KMS-11 (cell line): ENCODE measurements around the gene GLT1D1.

Experiments
- H2AFZ ChIP-seq: fragments of 200-600 bp; sonication (generic); 2 replicates; pipeline ENCODE4 v1.6.1; 2016; ENCODE audit warnings: antibody characterized with exemption, mixed run types, low read depth
- H3K27ac ChIP-seq: fragments of 200-600 bp; sonication (generic); 2 replicates; pipeline ENCODE4 v1.6.1; 2016; ENCODE audit warnings: mild to moderate bottlenecking, mixed run types
- H3K27me3 ChIP-seq: fragments of 200-600 bp; sonication (generic); 2 replicates; pipeline ENCODE4 v1.6.1; 2017; ENCODE audit warnings: mild to moderate bottlenecking, low read depth, mixed run types, moderate library complexity; ENCODE audit not compliant: insufficient read depth
- H3K36me3 ChIP-seq: fragments of 200-600 bp; sonication (generic); 2 replicates; pipeline ENCODE4 v1.6.1; 2017; ENCODE audit warnings: mild to moderate bottlenecking, mixed run types; ENCODE audit not compliant: insufficient read depth
- H3K4me1 ChIP-seq: fragments of 200-600 bp; sonication (generic); 2 replicates; pipeline ENCODE4 v1.6.1; 2016; ENCODE audit warnings: mild to moderate bottlenecking, low read depth, mixed run types; ENCODE audit not compliant: poor library complexity, severe bottlenecking
- H3K4me2 ChIP-seq: fragments of 200-600 bp; sonication (generic); 2 replicates; pipeline ENCODE4 v1.7.0; 2016; ENCODE audit warnings: mild to moderate bottlenecking, mixed run types
- H3K4me3 ChIP-seq: fragments of 200-600 bp; sonication (generic); IDR thresholded peaks from 2 replicates; pipeline ENCODE4 v1.6.1; 2017; ENCODE audit warnings: low read depth, low read length, mixed read lengths; ENCODE audit not compliant: insufficient read depth
- H3K79me2 ChIP-seq: fragments of 200-600 bp; sonication (generic); 2 replicates; pipeline ENCODE4 v1.6.1; 2016; ENCODE audit warnings: low read depth, mixed run types; ENCODE audit not compliant: insufficient read depth
- H3K9ac ChIP-seq: fragments of 200-600 bp; sonication (generic); 2 replicates; pipeline ENCODE4 v1.6.1; 2016; ENCODE audit warnings: mild to moderate bottlenecking, mixed run types
- H4K20me1 ChIP-seq: fragments of 200-600 bp; sonication (generic); 2 replicates; pipeline ENCODE4 v1.6.1; 2016; ENCODE audit warnings: mild to moderate bottlenecking, mixed run types; ENCODE audit not compliant: insufficient read depth
- TF ChIP-seq, protein P1 (sequence below): fragments of 200-600 bp; sonication (generic); conservative IDR thresholded peaks from 2 replicates; pipeline ENCODE4 v1.6.1; 2017; ENCODE audit warnings: low read depth, mild to moderate bottlenecking, antibody characterized with exemption, low read length, moderate library complexity, mixed read lengths

The GLT1D1 gene

DNA sequence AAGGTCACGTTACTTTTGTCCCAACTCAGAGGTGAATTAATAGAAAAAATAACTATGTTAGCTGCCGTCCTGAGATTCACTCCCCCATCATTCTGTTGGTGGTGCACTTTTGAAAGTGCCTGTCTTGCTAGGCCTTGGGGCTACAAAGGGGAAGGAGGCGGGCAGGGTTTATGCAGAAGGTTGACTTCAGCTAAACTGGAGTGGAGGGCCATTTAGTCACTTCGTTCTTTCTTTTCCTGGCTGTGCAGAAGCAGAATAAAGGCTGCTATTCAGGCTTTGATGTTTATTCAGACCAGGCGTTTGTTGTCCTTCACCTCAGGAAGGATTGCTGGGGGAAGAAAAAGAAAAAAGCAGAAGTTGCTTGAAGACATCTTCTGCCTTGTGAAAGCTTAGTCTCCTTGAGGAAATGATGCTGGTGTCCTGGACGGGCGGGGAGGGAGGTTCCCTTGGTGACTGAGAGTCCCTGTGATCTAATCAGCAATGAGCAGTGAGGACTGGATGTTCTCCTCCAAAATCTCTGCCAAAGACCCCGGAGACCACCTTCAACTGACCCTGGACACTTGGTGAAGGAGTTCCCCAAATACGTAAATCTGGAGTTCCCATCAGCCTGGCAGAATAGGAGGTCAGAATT lies 4.0 kb downstream of the GLT1D1 start:
- Histone ChIP-seq H3K27me3 (no peaks in the 10 kb centered on the region), H3K27ac (no peak overlapping the region), H4K20me1 (no peaks in the 10 kb centered on the region), H3K9ac (no peak overlapping the region), H3K79me2 (no peaks in the 10 kb centered on the region), H3K4me1 (no peaks in the 10 kb centered on the region), H3K4me2 (no peak overlapping the region), H3K36me3 (no peaks in the 10 kb centered on the region), H3K4me3 (no peak overlapping the region), H2AFZ (no peak overlapping the region)
- TF ChIP-seq, protein P1, sequence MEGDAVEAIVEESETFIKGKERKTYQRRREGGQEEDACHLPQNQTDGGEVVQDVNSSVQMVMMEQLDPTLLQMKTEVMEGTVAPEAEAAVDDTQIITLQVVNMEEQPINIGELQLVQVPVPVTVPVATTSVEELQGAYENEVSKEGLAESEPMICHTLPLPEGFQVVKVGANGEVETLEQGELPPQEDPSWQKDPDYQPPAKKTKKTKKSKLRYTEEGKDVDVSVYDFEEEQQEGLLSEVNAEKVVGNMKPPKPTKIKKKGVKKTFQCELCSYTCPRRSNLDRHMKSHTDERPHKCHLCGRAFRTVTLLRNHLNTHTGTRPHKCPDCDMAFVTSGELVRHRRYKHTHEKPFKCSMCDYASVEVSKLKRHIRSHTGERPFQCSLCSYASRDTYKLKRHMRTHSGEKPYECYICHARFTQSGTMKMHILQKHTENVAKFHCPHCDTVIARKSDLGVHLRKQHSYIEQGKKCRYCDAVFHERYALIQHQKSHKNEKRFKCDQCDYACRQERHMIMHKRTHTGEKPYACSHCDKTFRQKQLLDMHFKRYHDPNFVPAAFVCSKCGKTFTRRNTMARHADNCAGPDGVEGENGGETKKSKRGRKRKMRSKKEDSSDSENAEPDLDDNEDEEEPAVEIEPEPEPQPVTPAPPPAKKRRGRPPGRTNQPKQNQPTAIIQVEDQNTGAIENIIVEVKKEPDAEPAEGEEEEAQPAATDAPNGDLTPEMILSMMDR: no peak

- no peaks in the 10 kb centered on the region for H3K79me2 ChIP-seq
- TF ChIP-seq, protein P1: no peak
- no peak overlapping the region for H2AFZ ChIP-seq
- H3K4me2 ChIP-seq: no peak overlapping the region
- H3K36me3 ChIP-seq: no peaks in the 10 kb centered on the region
- H3K9ac ChIP-seq: no peak overlapping the region
- no peaks in the 10 kb centered on the region for H3K4me1 ChIP-seq
- no peaks in the 10 kb centered on the region for H3K27me3 ChIP-seq
- H4K20me1 ChIP-seq: no peaks in the 10 kb centered on the region
- no peak overlapping the region for H3K27ac ChIP-seq
- H3K4me3 ChIP-seq: no peak overlapping the region
These were observed 6.0 kb downstream of the GLT1D1 start for GRCh38 chr12:128859311-128859710.

- no peak overlapping the region for H3K4me2 ChIP-seq
- H3K9ac ChIP-seq: no peak overlapping the region
- TF ChIP-seq, protein P1: no peak
These were observed 8.1 kb downstream of the GLT1D1 start for GRCh38 chr12:128861226-128862016.

GRCh38 chr12:128863957-128864356 lies 10.7 kb downstream of the GLT1D1 start:
- no peak overlapping the region for H3K4me2 ChIP-seq
- no peaks in the 10 kb centered on the region for H4K20me1 ChIP-seq
- TF ChIP-seq, protein P1: no peak

More at GRCh38 chr12:128861226-128862016, 8.1 kb downstream of the GLT1D1 start:
- Histone ChIP-seq H3K27ac (no peak overlapping the region), H3K79me2 (no peaks in the 10 kb centered on the region), H2AFZ (no peak overlapping the region), H3K36me3 (no peaks in the 10 kb centered on the region), H3K4me3 (no peak overlapping the region), H3K4me1 (no peaks in the 10 kb centered on the region), H3K27me3 (no peaks in the 10 kb centered on the region), H4K20me1 (no peaks in the 10 kb centered on the region)

More at GRCh38 chr12:128863957-128864356, 10.7 kb downstream of the GLT1D1 start:
- Histone ChIP-seq H3K36me3 (no peaks in the 10 kb centered on the region), H3K4me1 (no peaks in the 10 kb centered on the region), H3K27me3 (no peaks in the 10 kb centered on the region), H3K4me3 (no peak overlapping the region), H3K9ac (no peak overlapping the region), H2AFZ (no peak overlapping the region), H3K79me2 (no peaks in the 10 kb centered on the region), H3K27ac (no peak overlapping the region)
